Esophagus muscularis mucosa (tissue), 4 donors: ENCODE measurements around the gene LSM14B. TPM values are rescaled to one million over a fixed set of nuclear protein-coding genes. Genes with fewer than 3 reads are reported as not detected.

ENCODE experiments used
- DNase-seq: peaks from one replicate; pipeline ENCODE4 v3.0.0-alpha.2; 2017; ENCODE audit errors: extremely low spot score
- H3K27ac ChIP-seq, 4 donors: fragments of 200-600 bp; sonication (generic); replicated peaks in 1 of 4; 1 replicate in 3 of 4; 2 replicates in 1 of 4; pipeline ENCODE4 v1.5.1; 2016 to 2019; ENCODE audit warnings: mild to moderate bottlenecking in 1 of 4
- H3K27me3 ChIP-seq, 4 donors: fragments of 200-600 bp; sonication (generic); one replicate each; pipeline versions ENCODE4 v1.5.1 to v1.6.0; 2016 to 2019
- H3K36me3 ChIP-seq, 4 donors: fragments of 200-600 bp; sonication (generic); one replicate each; pipeline ENCODE4 v1.5.1; 2016 to 2019
- H3K4me1 ChIP-seq, 4 donors: fragments of 200-600 bp; sonication (generic); one replicate each; pipeline ENCODE4 v1.5.1; 2016 to 2019
- H3K4me3 ChIP-seq, 4 donors: fragments of 200-600 bp; sonication (generic); 1 replicate in 2 of 4; 2 replicates in 2 of 4; pipeline ENCODE4 v1.5.1; 2016 to 2019; ENCODE audit warnings: mild to moderate bottlenecking in 4 of 4, moderate library complexity in 1 of 4
- H3K9me3 ChIP-seq, 4 donors: fragments of 200-600 bp; sonication (generic); 1 replicate in 3 of 4; 2 replicates in 1 of 4; pipeline ENCODE4 v1.5.1; 2016 to 2019
- EP300 ChIP-seq: sonication (generic); formaldehyde crosslinking; IDR thresholded peaks from one replicate; pipeline ENCODE4 v1.6.1; 2017; ENCODE audit warnings: antibody characterized with exemption
- POLR2A ChIP-seq: fragments of 450-650 bp; IDR thresholded peaks from one replicate; pipeline ENCODE4 v1.6.1; 2017; ENCODE audit warnings: antibody characterized with exemption, moderate library complexity, mild to moderate bottlenecking, low read depth
- POLR2AphosphoS5 ChIP-seq, 2 donors: sonication (generic); formaldehyde crosslinking; IDR thresholded peaks; one replicate each; pipeline ENCODE4 v1.6.1; 2017; ENCODE audit warnings: antibody characterized with exemption in 2 of 2
- WGBS: methylation state at CpG from one replicate; pipeline ENCODE4 v1.1.5; 2018; 5-methylcytosine and 5-hydroxymethylcytosine counted together
- intact Hi-C: fragments of 100-400 bp; cut with DNase I; formaldehyde crosslinking; loops from one replicate; pipeline ENCODE4 v1.15.1; 2023
- total RNA-seq, 4 donors: library from RNA; depleted of rRNA; stranded (reverse); fragments of >200 nt; gene quantifications; one replicate each; pipeline versions ENCODE4 v1.1.0 to v1.2.1, GENCODE V29; 2016
- TF ChIP-seq, protein P1 (sequence below), 3 experiments: fragments of 200-600 bp in 2 of 3; fragments of 450-650 bp in 1 of 3; sonication (generic) in 2 of 3; IDR thresholded peaks; one replicate each; pipeline ENCODE4 v1.5.1; 2017 to 2019; ENCODE audit warnings: antibody characterized with exemption in 3 of 3, mild to moderate bottlenecking in 2 of 3, moderate library complexity in 1 of 3

Gene LSM14B
- total RNA-seq, 4 donors from 2014 or later = 24.9 to 38.8 (median 32.4) TPM

DNA sequence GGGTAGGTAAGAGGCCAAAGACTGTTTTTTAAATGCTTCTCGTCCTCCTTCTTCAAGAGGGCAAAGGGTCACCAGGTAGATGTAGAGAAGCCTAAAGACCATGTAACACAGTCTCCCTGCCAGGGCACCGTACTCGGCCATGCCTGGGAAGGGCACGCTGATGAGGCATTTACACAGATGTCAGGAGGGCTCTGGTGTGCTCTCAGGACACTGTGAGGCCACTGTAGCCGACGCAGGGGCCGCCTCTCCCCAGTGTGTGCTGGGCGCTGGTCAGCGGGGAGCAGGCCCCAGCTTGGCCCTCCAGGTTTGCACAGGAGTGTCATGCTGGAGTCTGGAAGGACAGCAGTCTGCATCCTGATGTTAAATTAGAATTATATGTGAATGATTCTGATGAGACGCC is 53.4 kb downstream of the LSM14B start:
- no peak overlapping the region for H3K4me3 ChIP-seq
- H3K4me1 ChIP-seq = peaks cover 0 to 2% (median 0%) of the 10 kb centered on the region in 4 donors
- no peak overlapping the region for H3K27ac ChIP-seq
- intact Hi-C loops = no loop called here
- H3K36me3 ChIP-seq = peaks cover 3 to 72% (median 57%) of the 10 kb centered on the region in 4 donors
- WGBS = 94% methylated on average over 10 of the region's 10 CpGs
- no peaks in the 10 kb centered on the region for H3K27me3 ChIP-seq
- TF ChIP-seq POLR2AphosphoS5 (IDR thresholded peaks at IDR 0.05) (no peak), POLR2A (no peak), EP300 (no peak)
- no peaks in the 10 kb centered on the region for H3K9me3 ChIP-seq
- no peak for DNase-seq

DNA sequence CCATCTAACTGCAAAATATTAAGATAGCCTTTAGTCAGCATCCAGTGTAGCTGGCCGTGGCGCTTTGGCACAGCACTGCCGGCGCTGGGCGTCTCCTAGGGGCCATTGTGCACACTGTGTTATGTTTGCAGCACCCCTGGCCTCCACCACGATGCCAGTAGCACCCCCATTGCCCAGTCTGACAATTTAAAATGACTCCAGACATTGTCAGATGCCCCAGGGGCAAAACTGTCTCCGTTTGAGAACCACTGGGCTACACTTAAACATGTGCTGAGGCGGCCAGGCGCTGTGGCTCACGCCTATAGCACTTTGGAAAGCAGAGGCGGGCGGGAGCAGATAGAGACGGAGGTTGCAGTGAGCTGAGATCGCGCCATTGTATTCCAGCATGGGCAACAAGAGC is 54.6 kb downstream of the LSM14B start:
- WGBS = 89% methylated on average over 15 of the region's 15 CpGs
- H3K36me3 ChIP-seq = peaks cover 3 to 72% (median 57%) of the 10 kb centered on the region in 4 donors
- no peaks in the 10 kb centered on the region for H3K27me3 ChIP-seq
- TF ChIP-seq, protein P1, sequence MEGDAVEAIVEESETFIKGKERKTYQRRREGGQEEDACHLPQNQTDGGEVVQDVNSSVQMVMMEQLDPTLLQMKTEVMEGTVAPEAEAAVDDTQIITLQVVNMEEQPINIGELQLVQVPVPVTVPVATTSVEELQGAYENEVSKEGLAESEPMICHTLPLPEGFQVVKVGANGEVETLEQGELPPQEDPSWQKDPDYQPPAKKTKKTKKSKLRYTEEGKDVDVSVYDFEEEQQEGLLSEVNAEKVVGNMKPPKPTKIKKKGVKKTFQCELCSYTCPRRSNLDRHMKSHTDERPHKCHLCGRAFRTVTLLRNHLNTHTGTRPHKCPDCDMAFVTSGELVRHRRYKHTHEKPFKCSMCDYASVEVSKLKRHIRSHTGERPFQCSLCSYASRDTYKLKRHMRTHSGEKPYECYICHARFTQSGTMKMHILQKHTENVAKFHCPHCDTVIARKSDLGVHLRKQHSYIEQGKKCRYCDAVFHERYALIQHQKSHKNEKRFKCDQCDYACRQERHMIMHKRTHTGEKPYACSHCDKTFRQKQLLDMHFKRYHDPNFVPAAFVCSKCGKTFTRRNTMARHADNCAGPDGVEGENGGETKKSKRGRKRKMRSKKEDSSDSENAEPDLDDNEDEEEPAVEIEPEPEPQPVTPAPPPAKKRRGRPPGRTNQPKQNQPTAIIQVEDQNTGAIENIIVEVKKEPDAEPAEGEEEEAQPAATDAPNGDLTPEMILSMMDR (IDR thresholded peaks at IDR 0.05) = no peak
- no peak for TF ChIP-seq POLR2A
- no peak for TF ChIP-seq EP300
- TF ChIP-seq POLR2AphosphoS5 (IDR thresholded peaks at IDR 0.05) = no peak
- no peak overlapping the region for H3K4me3 ChIP-seq
- peaks cover 1 to 3% (median 2%) of the 10 kb centered on the region in 4 donors for H3K4me1 ChIP-seq
- no peak for DNase-seq
- H3K9me3 ChIP-seq = no peaks in the 10 kb centered on the region
- intact Hi-C loops = no loop called here
- no peak overlapping the region for H3K27ac ChIP-seq

DNA sequence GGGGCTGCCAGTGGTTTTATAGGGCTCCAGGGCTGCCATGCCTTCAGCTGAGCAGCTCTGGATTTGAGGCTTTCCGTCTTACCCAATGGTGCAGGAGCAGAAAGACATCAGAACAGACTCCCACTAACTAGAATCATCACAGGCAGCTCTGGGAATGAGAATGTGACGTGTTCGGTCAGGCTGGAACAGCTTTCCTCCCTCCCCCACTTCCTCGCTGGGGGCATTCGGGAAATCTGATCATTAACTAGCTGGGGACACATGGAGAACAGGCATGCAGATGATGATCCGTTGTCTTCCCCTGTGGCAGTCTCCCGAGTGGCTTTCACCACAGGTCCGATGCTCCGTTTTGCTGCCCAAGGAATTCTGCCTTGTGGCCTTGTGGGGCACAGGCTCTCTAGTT is 55.0 kb downstream of the LSM14B start:
- TF ChIP-seq EP300 (no peak), POLR2AphosphoS5 (IDR thresholded peaks at IDR 0.05) (no peak), POLR2A (no peak)
- TF ChIP-seq, protein P1 (IDR thresholded peaks at IDR 0.05) = no peak
- intact Hi-C loops = no loop called here
- WGBS = 93% methylated on average over 3 of the region's 9 CpGs

DNA sequence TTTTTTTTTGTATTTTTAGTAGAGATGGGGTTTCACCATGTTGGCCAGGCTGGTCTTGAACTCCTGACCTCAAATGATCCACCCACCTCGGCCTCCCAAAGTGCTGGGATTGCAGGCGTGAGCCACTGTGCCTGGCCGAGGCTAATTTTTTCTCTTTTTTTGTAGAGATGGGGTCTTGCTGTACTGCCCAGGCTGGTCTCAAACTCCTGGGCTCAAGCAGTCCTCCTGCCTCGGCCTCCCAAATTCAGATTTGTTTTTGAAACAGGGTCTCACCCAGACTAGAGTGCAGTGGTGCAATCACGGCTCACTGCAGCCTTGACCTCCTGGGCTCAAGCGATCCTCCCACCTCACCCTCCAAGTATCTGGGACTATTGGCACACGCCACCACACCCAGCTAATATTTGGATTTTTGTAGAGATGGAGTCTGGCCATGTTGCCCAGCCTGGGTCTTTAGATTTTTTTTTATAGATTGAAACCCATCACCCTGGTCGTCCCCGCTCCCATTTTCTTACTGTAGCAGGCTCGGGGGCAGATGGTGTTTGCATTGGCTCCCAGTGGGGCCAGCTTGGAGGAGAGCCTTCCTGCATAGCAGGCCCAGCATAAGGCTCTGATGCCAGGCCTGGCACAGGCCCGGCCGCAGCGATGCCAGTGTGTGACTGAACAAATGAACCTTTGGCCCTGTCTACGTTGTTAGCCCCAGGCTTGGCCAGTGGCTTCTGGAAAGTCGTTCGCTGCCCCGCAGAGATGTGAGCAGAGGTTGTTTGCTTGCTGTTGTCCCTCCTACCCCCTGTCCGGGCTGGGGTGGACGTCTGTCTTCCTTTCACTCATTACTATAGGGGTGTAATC is 56.3 kb downstream of the LSM14B start:
- Histone ChIP-seq H3K4me3 (no peak overlapping the region), H3K27ac (no peak overlapping the region), H3K36me3 (peaks cover 0 to 57% (median 45%) of the 10 kb centered on the region in 4 donors), H3K4me1 (peaks cover 9 to 13% (median 11%) of the 10 kb centered on the region in 4 donors), H3K9me3 (no peaks in the 10 kb centered on the region), H3K27me3 (no peaks in the 10 kb centered on the region)
- intact Hi-C loops = no loop called here
- WGBS = 95% methylated on average over 19 of the region's 19 CpGs
- no peak for DNase-seq
- TF ChIP-seq EP300 (no peak), POLR2A (no peak), POLR2AphosphoS5 (IDR thresholded peaks at IDR 0.05) (no peak)
- TF ChIP-seq, protein P1 (IDR thresholded peaks at IDR 0.05) = no peak

More for the DNA sequence above, 55.0 kb downstream of the LSM14B start:
- no peak overlapping the region for H3K4me3 ChIP-seq
- peaks cover 6 to 8% (median 7%) of the 10 kb centered on the region in 4 donors for H3K4me1 ChIP-seq
- no peak for DNase-seq
- no peaks in the 10 kb centered on the region for H3K9me3 ChIP-seq
- no peak overlapping the region for H3K27ac ChIP-seq
- H3K36me3 ChIP-seq = peaks cover 3 to 69% (median 56%) of the 10 kb centered on the region in 4 donors
- no peaks in the 10 kb centered on the region for H3K27me3 ChIP-seq

DNA sequence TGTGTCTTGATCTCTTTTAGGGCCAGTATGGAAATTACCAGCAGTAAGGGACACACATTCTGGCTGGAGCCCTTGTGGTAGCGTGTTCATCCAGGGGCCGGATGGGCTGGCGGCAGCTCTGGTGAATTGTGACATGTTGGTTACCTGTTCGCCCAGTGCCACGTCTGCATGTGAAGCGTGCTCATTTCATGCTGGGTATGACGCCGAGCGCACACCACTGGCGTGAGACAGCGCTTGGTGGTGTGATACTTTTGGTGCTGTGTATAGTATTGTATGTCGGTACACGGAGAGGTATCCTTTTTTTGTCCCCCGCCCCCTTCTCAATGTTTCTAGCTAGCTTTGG is 56.9 kb downstream of the LSM14B start:
- Histone ChIP-seq H3K4me1 (peaks cover 15 to 19% (median 17%) of the 10 kb centered on the region in 4 donors), H3K4me3 (no peak overlapping the region), H3K9me3 (no peaks in the 10 kb centered on the region), H3K27me3 (no peaks in the 10 kb centered on the region), H3K27ac (no peak overlapping the region), H3K36me3 (peaks cover 0 to 51% (median 39%) of the 10 kb centered on the region in 4 donors)
- WGBS = 96% methylated on average over 14 of the region's 14 CpGs
- no peak for TF ChIP-seq POLR2AphosphoS5 (IDR thresholded peaks at IDR 0.05)
- no peak for TF ChIP-seq EP300
- TF ChIP-seq, protein P1 (IDR thresholded peaks at IDR 0.05) = no peak
- TF ChIP-seq POLR2A = no peak
- intact Hi-C loops = no loop called here
- DNase-seq = no peak
